ENCODE measurements around the gene ACSF2.

Gene ACSF2

DNA sequence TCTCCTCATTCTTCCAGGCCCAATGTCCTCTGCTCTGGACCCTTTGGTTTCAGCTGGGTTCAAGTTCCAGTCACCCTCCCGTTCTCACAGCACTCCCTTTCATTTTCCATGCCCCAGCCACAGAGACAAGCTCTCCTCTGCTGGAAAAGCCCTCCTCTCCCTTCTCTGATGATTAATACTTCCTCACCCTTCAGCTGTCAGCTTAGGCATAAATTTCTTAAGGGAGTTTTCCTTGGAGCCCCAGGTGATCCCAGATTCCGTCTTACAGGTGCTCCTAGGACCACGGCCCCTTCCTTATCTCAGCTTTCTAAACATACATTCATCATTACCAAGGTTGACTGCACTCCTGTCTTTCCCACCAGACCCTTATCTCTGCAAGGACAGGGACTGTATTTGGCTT, 32.3 kb downstream of the ACSF2 start:
- Histone ChIP-seq H3K27me3 (ENCODE audit: control insufficient read depth, insufficient read depth, low read length) (no peaks in the 10 kb centered on the region), H3K27ac (no peak overlapping the region)
- TF ChIP-seq, protein P1, sequence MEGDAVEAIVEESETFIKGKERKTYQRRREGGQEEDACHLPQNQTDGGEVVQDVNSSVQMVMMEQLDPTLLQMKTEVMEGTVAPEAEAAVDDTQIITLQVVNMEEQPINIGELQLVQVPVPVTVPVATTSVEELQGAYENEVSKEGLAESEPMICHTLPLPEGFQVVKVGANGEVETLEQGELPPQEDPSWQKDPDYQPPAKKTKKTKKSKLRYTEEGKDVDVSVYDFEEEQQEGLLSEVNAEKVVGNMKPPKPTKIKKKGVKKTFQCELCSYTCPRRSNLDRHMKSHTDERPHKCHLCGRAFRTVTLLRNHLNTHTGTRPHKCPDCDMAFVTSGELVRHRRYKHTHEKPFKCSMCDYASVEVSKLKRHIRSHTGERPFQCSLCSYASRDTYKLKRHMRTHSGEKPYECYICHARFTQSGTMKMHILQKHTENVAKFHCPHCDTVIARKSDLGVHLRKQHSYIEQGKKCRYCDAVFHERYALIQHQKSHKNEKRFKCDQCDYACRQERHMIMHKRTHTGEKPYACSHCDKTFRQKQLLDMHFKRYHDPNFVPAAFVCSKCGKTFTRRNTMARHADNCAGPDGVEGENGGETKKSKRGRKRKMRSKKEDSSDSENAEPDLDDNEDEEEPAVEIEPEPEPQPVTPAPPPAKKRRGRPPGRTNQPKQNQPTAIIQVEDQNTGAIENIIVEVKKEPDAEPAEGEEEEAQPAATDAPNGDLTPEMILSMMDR (IDR thresholded peaks at IDR 0.05) = no peak

DNA sequence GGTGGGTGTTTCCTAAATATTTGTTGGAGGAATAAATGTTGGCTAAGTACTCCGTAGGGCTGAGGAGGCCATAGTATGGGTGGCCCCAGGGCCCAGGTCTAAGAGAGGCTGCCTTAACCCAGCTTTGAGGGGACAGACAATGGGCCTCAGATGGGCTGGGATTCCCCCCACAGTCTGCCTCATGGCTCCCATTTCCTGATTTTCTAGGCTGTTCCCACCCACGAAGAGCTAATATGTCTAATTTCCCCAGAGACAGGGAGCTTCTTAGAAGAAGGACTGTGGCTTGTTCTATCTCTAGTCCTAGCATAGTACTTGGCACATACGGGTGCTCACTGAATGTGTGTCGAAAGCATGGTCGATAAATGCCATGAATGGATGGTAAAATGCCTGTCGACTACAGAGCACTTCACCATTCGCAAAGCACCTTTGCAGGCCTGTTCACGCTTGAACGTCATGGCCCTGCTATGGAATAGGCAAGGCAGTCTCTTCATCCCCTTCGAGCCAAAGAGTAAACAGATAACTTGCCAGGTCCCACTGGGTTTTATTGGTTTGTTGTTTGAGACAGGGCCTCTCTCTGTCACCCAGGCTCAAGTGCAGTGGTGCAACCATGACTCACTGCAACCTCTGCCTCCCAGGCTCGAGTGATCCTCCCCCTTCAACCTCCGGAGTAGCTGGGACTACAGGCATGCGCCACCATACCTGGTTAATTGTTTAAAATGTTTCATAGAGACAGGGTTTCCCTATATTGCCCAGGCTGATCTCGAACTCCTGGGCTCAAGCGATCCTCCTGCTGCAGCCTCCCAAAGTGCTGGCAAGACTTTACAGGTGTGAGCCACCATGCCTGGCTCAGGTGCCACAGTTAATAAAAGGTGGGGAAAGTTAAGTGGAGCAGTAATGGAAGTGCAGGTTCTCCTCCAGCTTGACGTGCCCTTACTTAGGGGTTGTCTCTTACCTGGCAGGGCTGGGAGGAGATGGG, 33.0 kb downstream of the ACSF2 start:
- H3K4me3 ChIP-seq (ENCODE audit: low read depth, low read length) = no peak overlapping the region
- no peaks in the 10 kb centered on the region for H3K4me1 ChIP-seq
- H3K9me3 ChIP-seq (ENCODE audit: control insufficient read depth, low read length) = no peaks in the 10 kb centered on the region
- no peaks in the 10 kb centered on the region for H3K36me3 ChIP-seq (ENCODE audit: control insufficient read depth, insufficient read depth, low read length)
- no peaks in the 10 kb centered on the region for H3K79me2 ChIP-seq
- TF ChIP-seq, protein P1 (IDR thresholded peaks at IDR 0.05) = no peak
- H3K9ac ChIP-seq = no peak overlapping the region
- H3K27me3 ChIP-seq (ENCODE audit: control insufficient read depth, insufficient read depth, low read length) = no peaks in the 10 kb centered on the region
- H3K27ac ChIP-seq = no peak overlapping the region
- H2AFZ ChIP-seq = no peak overlapping the region
- no peak overlapping the region for H3K4me2 ChIP-seq (ENCODE audit: low read length)

More for the DNA sequence above, 32.3 kb downstream of the ACSF2 start:
- Histone ChIP-seq H3K36me3 (ENCODE audit: control insufficient read depth, insufficient read depth, low read length) (no peaks in the 10 kb centered on the region), H3K9me3 (ENCODE audit: control insufficient read depth, low read length) (no peaks in the 10 kb centered on the region), H2AFZ (no peak overlapping the region), H3K9ac (no peak overlapping the region), H3K4me3 (ENCODE audit: low read depth, low read length) (no peak overlapping the region), H3K4me1 (no peaks in the 10 kb centered on the region), H3K4me2 (ENCODE audit: low read length) (no peak overlapping the region), H3K79me2 (no peaks in the 10 kb centered on the region)

DNA sequence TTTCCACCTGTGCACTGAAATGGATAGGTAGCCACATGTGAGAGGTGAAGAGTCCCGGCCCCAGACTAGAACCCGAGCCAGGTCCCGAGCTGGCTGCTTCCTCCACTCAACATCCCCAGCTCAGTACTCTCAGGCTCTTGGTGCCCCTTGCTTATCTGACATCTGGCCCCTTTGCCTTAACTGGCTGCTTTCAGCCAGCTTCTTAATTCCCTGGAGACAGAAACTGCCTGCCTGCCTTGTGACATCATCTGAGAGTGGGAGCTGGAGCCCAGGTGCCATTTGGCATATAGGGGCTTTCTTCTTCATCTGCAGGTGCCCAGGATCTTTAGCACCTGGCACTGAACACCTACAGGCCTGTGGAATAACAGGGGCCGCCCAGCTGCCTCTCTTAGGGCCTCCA, 33.7 kb downstream of the ACSF2 start:
- TF ChIP-seq, protein P1 (IDR thresholded peaks at IDR 0.05) = no peak

DNA sequence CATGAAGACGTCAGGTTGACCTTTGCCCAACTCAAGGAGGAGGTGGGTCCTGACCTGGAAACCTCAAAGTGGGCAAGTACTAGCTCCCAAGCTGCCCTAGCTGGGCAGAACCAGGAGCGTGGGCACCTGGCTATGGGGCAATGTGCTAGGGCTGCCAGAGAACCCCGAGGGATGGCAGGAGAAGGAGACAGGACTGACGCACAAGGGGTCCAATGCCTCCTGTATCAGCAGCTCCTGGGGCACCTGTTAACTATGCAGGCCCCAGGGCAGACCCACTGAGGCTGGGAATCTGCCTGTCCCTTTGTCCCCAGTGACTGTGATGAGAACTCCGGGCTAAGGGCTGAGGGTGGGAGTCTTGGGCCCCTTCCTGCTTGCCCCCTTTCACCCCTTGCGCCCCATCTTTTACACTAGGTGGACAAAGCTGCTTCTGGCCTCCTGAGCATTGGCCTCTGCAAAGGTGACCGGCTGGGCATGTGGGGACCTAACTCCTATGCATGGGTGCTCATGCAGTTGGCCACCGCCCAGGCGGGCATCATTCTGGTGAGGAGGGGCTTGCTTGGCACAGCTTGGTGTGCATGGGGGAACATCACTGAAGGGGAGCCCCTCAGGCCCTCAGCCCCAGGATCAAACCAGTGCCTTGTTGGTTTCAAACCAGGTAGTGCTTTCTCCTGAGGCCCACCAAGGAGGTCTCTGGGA, 35.0 kb downstream of the ACSF2 start:
- no peak overlapping the region for H3K4me3 ChIP-seq (ENCODE audit: low read depth, low read length)
- H3K9ac ChIP-seq = no peak overlapping the region
- H3K27me3 ChIP-seq (ENCODE audit: control insufficient read depth, insufficient read depth, low read length) = no peaks in the 10 kb centered on the region
- no peaks in the 10 kb centered on the region for H3K79me2 ChIP-seq
- H3K4me1 ChIP-seq = no peaks in the 10 kb centered on the region
- H3K27ac ChIP-seq = no peak overlapping the region
- no peak overlapping the region for H3K4me2 ChIP-seq (ENCODE audit: low read length)
- TF ChIP-seq, protein P1 (IDR thresholded peaks at IDR 0.05) = no peak
- no peaks in the 10 kb centered on the region for H3K36me3 ChIP-seq (ENCODE audit: control insufficient read depth, insufficient read depth, low read length)
- no peak overlapping the region for H2AFZ ChIP-seq
- no peaks in the 10 kb centered on the region for H3K9me3 ChIP-seq (ENCODE audit: control insufficient read depth, low read length)

More for the DNA sequence above, 33.7 kb downstream of the ACSF2 start:
- no peaks in the 10 kb centered on the region for H3K27me3 ChIP-seq (ENCODE audit: control insufficient read depth, insufficient read depth, low read length)
- no peak overlapping the region for H2AFZ ChIP-seq
- no peak overlapping the region for H3K9ac ChIP-seq
- no peaks in the 10 kb centered on the region for H3K79me2 ChIP-seq
- no peaks in the 10 kb centered on the region for H3K4me1 ChIP-seq
- no peaks in the 10 kb centered on the region for H3K9me3 ChIP-seq (ENCODE audit: control insufficient read depth, low read length)
- H3K4me2 ChIP-seq (ENCODE audit: low read length) = no peak overlapping the region
- H3K4me3 ChIP-seq (ENCODE audit: low read depth, low read length) = no peak overlapping the region
- H3K36me3 ChIP-seq (ENCODE audit: control insufficient read depth, insufficient read depth, low read length) = no peaks in the 10 kb centered on the region
- no peak overlapping the region for H3K27ac ChIP-seq

Data from parathyroid adenoma (tissue), 2 donors.